Measurements from ENCODE around the gene SFXN5.

The SFXN5 gene

GRCh38 chr2:72897785-72898584, 173.5 kb downstream of the SFXN5 start:
- H3K4me3 ChIP-seq (IDR thresholded peaks at IDR 0.05; ENCODE audit: insufficient read depth, low read depth, low read length): no peak overlapping the region
- H3K4me1 ChIP-seq (ENCODE audit: low read depth, poor library complexity, severe bottlenecking): no peaks in the 10 kb centered on the region
- no peaks in the 10 kb centered on the region for H3K79me2 ChIP-seq (ENCODE audit: insufficient read depth, low read depth)
- no peak overlapping the region for H3K27ac ChIP-seq
- no peaks in the 10 kb centered on the region for H3K36me3 ChIP-seq (ENCODE audit: insufficient read depth)
- no peak overlapping the region for H2AFZ ChIP-seq (ENCODE audit: low read depth)
- H4K20me1 ChIP-seq (ENCODE audit: insufficient read depth): no peaks in the 10 kb centered on the region
- no peaks in the 10 kb centered on the region for H3K27me3 ChIP-seq (ENCODE audit: insufficient read depth, low read depth)
- TF ChIP-seq CTCF (conservative IDR thresholded peaks at IDR 0.05; ENCODE audit: low read depth, low read length): no peak
- no peak overlapping the region for H3K9ac ChIP-seq
- no peak overlapping the region for H3K4me2 ChIP-seq

- Histone ChIP-seq H4K20me1 (ENCODE audit: insufficient read depth) (no peaks in the 10 kb centered on the region), H3K36me3 (ENCODE audit: insufficient read depth) (no peaks in the 10 kb centered on the region), H3K4me3 (IDR thresholded peaks at IDR 0.05; ENCODE audit: insufficient read depth, low read depth, low read length) (no peak overlapping the region), H3K27ac (no peak overlapping the region), H3K4me2 (no peak overlapping the region), H3K79me2 (ENCODE audit: insufficient read depth, low read depth) (no peaks in the 10 kb centered on the region), H3K27me3 (ENCODE audit: insufficient read depth, low read depth) (no peaks in the 10 kb centered on the region), H3K4me1 (ENCODE audit: low read depth, poor library complexity, severe bottlenecking) (no peaks in the 10 kb centered on the region), H2AFZ (ENCODE audit: low read depth) (no peak overlapping the region), H3K9ac (no peak overlapping the region)
- no peak for TF ChIP-seq CTCF (conservative IDR thresholded peaks at IDR 0.05; ENCODE audit: low read depth, low read length)
These were observed 175.1 kb downstream of the SFXN5 start for GRCh38 chr2:72896446-72896845.

- no peak overlapping the region for H2AFZ ChIP-seq (ENCODE audit: low read depth)
- no peak overlapping the region for H3K4me3 ChIP-seq (IDR thresholded peaks at IDR 0.05; ENCODE audit: insufficient read depth, low read depth, low read length)
- H3K9ac ChIP-seq: no peak overlapping the region
- H3K36me3 ChIP-seq (ENCODE audit: insufficient read depth): no peaks in the 10 kb centered on the region
- no peak overlapping the region for H3K27ac ChIP-seq
- H3K4me1 ChIP-seq (ENCODE audit: low read depth, poor library complexity, severe bottlenecking): no peaks in the 10 kb centered on the region
- H3K4me2 ChIP-seq: no peak overlapping the region
- no peaks in the 10 kb centered on the region for H4K20me1 ChIP-seq (ENCODE audit: insufficient read depth)
- no peak for TF ChIP-seq CTCF (conservative IDR thresholded peaks at IDR 0.05; ENCODE audit: low read depth, low read length)
- H3K79me2 ChIP-seq (ENCODE audit: insufficient read depth, low read depth): no peaks in the 10 kb centered on the region
- no peaks in the 10 kb centered on the region for H3K27me3 ChIP-seq (ENCODE audit: insufficient read depth, low read depth)
These were observed 175.7 kb downstream of the SFXN5 start for GRCh38 chr2:72895759-72896281.

GRCh38 chr2:72895154-72895553, 176.4 kb downstream of the SFXN5 start:
- Histone ChIP-seq H3K4me3 (IDR thresholded peaks at IDR 0.05; ENCODE audit: insufficient read depth, low read depth, low read length) (no peak overlapping the region), H3K27me3 (ENCODE audit: insufficient read depth, low read depth) (no peaks in the 10 kb centered on the region), H3K79me2 (ENCODE audit: insufficient read depth, low read depth) (no peaks in the 10 kb centered on the region), H3K36me3 (ENCODE audit: insufficient read depth) (no peaks in the 10 kb centered on the region), H2AFZ (ENCODE audit: low read depth) (no peak overlapping the region), H4K20me1 (ENCODE audit: insufficient read depth) (no peaks in the 10 kb centered on the region), H3K27ac (no peak overlapping the region), H3K4me1 (ENCODE audit: low read depth, poor library complexity, severe bottlenecking) (no peaks in the 10 kb centered on the region), H3K4me2 (no peak overlapping the region), H3K9ac (no peak overlapping the region)
- no peak for TF ChIP-seq CTCF (conservative IDR thresholded peaks at IDR 0.05; ENCODE audit: low read depth, low read length)

Data from KMS-11 (cell line).